Endothelial cell of hepatic sinusoid (primary cell): ENCODE results near the gene PPP1R8.

Source experiments
- in situ Hi-C: cut with HindIII; loops from 2 replicates; pipeline ENCODE4 v1.10.0; 2017; ENCODE audit warnings: low sequenced_read_pairs

Gene PPP1R8

DNA sequence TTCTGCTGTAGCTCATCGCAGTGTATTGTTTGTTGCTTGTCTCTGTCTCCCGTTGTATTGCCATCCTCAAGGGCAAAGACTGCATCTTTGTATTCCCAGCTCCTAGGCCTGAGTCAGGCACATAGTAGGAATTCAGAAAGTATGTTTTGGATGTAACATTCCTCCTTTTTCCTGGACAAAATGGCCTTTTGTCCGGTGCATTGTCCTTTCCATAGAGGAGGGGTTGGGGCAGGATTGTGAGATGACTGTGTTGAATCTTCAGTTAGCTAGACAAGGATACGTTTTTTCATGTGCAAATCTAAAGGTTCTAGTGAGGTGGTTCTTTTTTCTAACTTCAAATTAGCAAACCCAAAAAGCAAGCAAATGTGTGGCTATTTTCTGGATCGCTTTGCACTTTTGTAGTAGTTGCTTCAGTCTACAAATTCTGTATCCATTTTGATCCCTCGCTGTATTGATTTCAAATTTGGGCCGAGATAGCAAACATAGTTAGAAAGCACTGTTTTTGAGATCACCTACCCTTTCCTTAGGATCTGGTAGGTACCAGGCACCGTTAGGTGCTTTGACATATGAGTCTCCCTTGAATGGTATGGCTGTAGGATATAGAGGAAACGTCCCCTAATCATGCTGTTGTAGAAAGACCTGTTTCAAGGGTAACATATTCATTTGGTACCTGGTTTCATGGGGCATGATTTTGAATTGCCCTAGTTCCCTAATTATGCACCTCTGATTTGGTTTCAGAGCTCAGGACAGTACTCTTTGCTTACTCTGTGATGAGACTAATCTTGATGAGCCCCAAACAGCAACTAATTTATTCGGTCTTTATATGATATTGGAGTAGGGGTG is 1.2 kb downstream of the PPP1R8 start:
- in situ Hi-C loops, result no loop called here

DNA sequence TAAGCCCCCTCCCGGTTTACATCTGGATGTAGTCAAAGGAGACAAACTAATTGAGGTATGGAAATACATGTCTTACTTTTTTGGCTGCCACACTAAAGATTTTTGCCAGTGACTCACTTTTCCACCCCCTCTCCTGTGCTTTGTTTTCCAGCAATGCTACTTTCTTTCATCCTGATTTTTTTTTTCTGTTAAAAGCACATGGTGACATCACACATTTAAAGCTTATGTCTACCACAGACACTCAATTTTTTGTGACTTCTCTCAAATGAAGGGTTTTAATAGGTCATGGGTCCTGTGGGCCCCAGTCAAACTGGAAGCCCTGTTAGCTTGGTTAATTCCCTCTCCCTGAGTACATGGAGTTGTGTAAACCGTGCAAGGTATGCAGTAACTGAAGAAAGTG is 2.2 kb downstream of the PPP1R8 start:
- in situ Hi-C loops, result no loop called here

DNA sequence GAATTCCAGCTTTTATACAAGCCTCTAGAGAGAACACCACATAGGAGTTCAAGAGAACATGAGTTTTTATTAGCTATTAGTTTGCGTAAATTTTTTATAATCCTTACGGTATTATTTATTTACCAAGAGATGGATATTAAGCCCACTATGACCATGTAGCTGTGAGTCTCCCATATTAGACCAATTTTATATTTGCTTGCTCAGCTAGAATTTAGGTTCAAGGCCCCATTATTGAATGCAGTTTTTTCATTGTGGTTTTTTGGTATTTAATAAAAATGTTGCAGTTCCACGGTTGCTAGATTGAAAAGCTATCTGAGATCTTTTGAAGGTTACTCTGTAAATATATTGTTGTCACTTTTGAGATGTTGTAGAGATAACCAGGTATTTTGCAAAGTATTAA is 2.9 kb downstream of the PPP1R8 start:
- in situ Hi-C loops, result no loop called here

DNA sequence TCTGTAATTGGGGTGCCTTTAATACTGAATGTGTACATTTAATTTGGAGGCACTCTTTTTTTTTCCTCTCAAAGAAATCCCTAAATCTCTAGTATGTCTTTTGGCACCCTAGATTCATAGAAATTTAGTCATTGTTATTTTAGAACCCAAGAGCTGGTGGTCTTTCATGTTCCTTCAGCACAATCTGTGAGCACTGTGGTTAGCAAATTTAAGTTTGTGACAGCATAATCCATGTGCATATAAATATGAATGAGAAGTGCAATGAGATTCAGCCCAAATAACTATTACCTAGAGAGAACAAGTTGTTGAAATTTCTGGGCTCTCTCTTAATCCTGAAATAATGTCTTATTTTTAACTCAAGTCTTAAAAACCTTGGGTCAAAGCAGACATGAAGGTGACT is 4.5 kb downstream of the PPP1R8 start:
- in situ Hi-C loops, result no loop called here

DNA sequence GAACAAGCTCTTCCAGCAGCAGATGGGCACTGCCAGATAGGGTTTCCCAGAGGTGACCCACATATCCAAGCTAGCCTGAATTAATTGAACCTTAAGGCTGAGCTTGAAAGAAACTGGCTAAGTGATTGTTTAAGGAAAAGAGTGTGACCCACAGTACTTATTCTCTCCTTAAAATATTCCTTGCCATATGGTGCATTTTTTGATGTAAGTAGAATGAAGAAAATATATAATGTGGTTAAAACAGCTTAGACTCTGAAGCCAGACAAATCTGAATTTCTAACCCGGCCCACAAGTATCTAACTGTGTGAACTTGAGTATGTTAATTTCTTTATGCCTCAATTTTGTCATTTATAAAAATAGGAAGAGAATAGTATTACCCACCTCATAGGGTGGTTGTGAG is 4.9 kb downstream of the PPP1R8 start:
- in situ Hi-C loops, result no loop called here

DNA sequence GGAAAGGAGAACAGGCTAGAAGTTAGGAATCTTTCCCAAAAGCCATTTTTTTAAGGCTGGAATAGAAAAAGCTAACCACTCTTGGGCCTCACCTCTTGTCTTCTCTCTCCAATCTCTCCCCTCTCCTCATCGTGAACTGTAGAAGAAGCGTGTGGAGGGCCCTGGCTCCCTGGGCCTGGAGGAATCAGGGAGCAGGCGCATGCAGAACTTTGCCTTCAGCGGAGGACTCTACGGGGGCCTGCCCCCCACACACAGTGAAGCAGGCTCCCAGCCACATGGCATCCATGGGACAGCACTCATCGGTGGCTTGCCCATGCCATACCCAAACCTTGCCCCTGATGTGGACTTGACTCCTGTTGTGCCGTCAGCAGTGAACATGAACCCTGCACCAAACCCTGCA is 19.4 kb downstream of the PPP1R8 start:
- in situ Hi-C loops, result no loop called here

DNA sequence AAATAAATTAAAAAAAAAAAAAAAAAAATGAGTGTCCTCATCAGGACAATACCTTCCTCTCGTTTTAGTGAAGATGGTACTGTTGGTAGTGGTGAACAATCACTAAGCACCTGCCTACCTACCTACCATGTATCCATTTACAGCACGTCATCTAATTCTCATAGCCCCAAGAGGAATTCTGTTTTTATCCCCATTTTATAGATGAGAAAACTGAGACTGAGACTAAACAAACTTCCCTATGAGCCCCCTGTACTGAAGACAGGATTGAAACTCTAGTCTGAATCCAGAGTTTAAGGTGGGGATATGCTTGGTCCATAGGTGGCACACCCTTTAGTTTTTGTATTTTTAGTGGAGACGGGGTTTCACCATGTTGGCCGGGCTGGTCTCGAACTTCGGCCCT is 24.5 kb downstream of the PPP1R8 start:
- in situ Hi-C loops, result loop anchor here (5.0 kb wide), 1 partner anchor 132 kb away; no protein-coding TSS in a partner anchor

DNA sequence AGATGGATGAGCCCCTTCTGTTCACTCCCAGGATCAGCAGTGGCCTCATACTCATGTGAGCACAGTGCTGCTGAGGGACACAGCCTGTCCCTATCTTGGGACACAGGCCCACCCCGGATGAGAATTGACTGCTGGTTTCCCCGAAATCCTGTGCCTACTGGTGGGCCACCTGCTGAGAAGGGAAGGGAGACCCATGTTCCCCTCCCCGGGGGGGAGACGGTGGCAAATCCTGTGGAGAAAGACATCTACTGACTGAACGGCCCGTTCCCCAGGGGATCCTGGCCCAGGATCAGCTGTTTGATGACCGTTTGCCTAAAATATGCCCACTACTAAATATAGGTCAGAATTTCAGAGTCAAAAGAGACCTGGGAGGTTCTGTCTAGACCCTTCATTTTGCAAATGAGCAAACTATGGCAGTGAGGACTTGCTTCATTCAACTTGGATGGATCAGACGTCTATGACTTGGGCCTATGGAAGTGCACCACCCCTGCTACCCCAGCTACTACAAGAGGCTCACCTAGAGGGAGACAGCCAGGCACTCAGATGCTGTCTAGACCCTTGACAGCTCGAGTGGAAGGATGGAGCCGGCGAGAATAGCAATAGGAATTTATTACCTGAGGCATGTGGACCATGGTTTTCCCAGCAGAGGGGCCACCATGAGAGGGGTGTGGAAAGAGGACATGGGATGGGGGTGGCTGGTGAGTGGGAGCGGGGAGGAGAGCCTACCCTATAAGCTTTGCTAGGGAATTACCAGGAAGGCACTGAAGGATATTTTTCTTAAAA is 26.2 kb downstream of the PPP1R8 start:
- in situ Hi-C loops, result loop anchor here (5.0 kb wide), 1 partner anchor 131 kb away; no protein-coding TSS in a partner anchor

DNA sequence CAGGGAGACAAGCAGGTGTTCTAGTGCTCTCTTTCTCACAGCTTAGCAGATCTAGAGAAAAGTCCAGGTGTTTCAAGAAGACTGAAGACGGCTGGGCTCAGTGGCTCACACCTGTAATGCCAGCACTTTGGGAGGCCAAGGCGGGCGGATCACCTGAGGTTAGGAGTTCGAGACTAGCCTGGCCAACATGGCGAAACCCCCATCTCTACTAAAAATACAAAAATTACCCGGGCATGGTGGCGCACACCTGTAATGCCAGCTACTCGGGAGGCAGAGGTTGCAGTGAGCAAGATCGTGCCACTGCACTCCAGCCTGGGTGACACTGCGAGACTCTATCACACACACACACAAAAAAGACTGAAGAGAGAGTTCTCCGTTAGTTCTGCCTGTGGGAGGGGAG is 27.0 kb downstream of the PPP1R8 start:
- in situ Hi-C loops, result loop anchor here (5.0 kb wide), 1 partner anchor 130 kb away; no protein-coding TSS in a partner anchor

DNA sequence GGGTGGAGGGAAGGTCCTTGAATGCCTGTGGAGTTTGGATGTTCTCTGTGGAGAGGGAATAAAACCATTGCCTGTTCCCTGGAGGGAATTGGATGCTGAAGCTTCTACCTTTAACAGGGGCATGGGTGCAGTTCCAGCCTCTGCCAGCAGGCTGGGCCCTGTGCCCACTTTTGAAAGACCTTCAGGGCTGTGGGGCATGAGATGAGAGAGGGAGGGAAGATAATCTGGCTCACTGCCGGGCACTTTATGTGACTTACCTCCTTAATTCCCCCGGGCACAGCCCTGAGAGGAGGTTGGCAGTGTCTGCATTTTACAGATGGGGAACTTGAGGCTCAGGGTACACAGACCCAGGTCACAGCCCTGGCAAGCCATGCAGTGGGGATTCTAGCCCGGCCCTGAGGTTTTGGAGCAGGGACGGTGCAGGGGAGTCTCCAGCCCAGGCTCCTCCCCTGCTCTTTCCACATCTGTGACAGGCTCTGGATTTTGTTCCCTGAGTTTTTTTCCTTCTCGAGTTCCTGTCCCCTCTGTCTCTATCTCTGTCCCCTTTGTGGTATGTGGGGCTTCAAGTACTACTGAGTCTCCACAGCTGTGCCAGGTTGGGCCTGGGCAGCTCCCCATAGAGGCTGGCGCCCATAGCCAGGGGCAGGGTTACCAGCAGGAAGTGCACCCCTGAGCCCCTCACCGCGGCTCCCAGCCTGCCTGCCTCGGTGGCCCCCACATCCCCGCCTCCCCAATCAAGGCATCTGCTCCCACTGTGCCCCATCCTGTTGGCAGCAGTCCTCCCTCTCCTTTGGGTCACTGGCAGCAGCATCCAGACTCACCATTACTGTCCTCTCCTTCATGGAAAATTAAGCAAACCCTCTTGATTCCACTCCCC is 27.7 kb downstream of the PPP1R8 start:
- in situ Hi-C loops, result loop anchor here (5.0 kb wide), 1 partner anchor 129 kb away; no protein-coding TSS in a partner anchor

DNA sequence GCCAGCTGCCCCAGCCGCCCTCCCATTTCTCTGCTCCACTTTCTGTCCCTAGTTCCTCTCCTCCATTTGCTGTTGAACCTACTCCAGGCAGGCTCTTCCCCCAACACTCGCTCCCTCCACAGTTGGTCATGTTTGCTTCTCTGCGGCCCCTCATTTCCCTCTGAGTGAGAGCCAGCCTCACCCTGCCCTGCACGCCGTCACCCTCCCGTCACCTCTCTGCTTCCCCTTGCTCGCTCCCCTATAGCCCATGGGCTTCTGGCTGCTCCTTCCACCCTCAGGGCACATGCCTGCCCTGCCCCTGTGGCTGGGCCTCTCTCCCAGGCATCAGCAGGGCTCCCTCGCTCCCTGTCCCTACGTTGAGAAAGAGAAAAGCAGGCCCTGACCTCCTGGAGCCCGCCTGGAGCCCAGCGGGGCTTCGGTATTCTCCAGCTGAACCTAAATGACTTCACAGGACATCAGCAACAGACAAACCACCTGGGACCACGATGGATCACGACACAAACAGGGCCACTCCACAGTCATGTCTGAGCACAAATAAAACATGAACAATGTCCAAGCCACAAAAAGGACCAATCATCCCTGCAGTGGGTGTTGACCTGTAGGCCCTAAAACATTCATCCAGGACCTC is 28.5 kb downstream of the PPP1R8 start:
- in situ Hi-C loops, result loop anchor here (5.0 kb wide), 1 partner anchor 128 kb away; no protein-coding TSS in a partner anchor

DNA sequence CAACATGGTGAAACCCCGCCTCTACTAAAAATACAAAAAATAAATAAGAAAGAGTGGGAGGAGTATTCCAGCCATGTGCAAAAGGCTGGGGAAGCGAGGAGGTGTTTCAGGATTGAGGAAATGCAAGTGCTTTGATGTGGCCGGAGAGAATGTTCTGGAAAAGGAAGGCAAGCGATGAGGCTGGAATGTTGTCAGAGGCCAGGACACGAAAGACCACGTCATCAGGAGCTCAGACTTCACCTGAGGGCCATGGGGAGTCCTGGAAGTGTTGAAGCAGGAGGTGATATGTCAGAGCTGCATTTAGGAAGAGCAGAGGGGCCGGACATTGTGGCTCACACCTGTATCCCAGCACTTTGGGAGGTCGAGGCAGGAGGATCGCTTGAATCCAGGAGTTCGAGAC is 30.9 kb downstream of the PPP1R8 start:
- in situ Hi-C loops, result no loop called here

DNA sequence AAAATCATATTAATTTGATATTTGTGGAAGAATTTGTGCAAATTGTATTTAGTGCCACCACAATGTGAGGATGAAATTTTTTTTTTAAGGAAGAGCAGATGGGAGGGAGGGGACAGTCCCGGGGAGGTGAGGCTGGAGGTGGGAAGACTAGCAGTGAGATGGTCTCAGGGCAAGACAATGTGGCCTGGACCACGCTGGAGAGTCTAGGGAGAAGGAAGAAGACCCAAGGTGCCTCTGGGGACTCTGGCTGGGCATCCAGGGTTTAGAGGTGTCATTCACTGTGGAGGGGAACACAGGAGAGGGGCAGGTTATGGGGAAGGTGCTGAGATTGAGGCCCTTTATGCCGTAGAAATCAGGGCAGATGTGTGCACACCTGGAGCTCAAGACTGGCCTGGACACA is 31.4 kb downstream of the PPP1R8 start:
- in situ Hi-C loops, result no loop called here

DNA sequence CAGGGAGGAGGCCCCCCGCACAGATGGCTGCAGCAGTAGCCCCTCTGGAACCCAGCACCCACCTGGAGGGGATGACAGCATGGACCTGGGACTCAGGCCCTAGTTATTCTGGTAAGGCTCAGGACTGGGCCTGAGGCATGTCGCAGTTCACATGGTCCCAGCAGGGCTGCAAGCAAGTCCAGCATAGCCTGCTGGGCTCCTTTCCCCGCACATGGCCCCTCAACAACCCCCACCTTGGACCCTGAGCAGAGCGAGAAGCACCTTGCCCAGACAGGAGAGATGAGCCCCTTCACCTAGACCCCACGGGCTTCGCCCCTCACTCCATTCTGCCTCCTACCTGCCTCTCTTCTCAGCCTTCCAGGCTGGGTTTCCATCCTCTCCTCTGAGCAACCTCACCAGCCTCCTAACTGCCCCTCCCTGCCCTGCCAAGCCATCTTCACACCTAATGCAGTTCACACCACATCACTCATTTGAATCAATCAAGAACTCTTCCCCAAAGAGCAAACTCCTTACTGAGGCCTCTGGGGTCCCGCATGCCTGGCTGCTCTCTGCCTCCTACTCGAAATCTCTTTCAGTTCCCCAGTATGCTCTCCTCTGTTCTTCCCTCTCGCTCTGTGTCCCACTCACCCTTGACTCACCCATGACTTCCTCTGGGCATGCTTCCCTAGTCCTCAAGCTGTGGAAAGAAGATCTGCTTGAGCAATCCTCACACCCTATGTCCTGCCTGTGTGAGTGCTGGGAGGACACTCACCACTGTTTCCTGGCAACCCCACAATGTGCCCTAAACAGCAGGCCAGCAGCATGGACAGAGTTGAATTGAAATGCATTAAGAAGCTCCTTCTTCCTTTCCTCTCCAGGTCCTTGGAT is 32.3 kb downstream of the PPP1R8 start:
- in situ Hi-C loops, result no loop called here

DNA sequence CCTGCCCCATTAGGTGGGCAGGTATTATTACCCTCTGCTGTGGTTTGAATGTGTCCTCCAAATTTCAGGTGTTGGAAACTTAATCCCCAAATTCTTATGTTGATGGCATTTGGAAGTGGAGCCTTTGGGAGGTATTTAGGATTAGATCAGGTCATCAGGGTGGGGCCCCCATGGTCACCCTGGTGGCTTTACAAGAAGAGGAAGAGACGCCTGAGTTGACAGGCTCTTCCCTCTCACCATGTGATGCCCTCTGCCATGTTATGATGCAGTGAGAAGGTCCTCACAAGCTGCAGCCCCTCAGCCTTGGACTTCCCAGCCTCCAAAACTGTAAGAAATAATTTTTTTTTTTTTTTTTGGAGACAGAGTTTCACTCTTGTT is 32.9 kb downstream of the PPP1R8 start:
- in situ Hi-C loops, result no loop called here

DNA sequence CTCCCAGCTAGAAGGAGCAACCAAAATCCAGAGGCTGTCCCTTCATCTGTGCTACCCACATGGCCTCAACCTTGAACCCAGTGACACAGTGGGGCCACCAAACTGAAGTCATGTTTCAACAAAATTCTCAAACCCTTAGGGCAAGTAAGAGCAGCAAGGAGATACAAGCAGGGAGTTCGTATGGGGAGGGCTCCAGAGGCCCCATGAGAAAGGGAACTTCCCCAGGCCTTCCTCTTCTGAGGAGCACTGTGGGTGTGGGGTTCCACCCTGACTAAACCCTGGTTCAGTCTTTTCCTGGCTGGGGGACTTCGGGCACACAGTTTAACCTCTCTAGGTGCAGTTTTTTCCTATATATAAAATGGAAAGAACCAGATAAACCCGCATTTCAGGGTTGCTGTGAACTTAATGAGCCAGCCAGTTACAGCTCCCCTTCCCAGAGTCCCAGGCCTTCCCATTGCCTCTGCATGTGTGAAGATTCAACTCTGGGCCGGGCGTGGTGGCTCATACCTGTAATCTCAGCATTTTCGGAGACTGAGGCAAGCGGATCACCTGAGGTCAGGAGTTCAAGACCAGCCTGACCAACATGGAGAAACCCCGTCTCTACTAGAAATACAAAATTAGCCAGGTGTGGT is 33.8 kb downstream of the PPP1R8 start:
- in situ Hi-C loops, result no loop called here

DNA sequence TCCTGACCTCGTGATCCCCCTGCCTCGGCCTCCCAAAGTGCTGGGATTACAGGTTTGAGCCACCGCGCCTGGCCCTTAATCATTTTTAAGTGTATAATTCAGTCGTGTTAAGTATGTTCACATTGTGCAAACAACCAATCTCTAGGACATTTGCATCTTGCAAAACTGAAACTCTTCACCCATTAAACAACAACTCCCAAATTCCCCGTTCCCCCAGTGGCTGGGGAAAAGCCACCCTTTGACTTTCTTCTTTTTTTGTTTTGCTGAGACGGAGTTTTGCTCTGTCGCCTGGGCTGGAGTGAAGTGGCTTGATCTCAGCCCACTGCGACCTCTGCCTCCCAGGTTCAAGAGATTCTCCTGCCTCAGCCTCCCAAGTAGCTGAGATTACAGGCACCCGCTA is 35.2 kb downstream of the PPP1R8 start:
- in situ Hi-C loops, result no loop called here

DNA sequence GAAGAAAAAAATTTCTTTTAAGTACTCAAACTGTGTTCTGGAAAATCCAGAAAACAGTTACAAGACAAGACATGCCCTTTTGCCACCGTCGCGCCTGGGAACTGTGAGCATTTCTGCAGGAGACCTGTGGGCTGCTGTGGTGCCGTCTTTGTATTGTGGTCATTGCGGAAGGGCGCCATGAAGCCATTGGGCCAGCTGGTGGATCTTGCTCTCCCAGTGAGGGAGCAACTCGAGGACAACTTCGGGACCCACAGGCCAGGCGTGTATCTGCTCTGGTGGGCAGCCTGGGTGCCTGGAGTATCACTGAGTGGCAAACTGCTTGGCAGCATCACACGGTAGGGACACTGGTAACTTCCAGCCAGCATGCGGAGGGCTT is 38.0 kb downstream of the PPP1R8 start:
- in situ Hi-C loops, result no loop called here
